Epithelial cell of prostate (primary cell): ENCODE results near the gene TAC1.
"Not testable (repeated sequence)": the region's sequence is repeated elsewhere in the genome, so short reads cannot be mapped to it uniquely, and the experiment has no call there.

Source experiments
- DNase-seq: peaks from one replicate; pipeline ENCODE4 v3.0.0-alpha.2; 2011; ENCODE audit warnings: low read depth, low spot score
- H3K27ac ChIP-seq: fragments of 450-650 bp; 2 replicates; pipeline ENCODE4 v1.5.1; 2017; ENCODE audit warnings: mild to moderate bottlenecking

The TAC1 gene

GRCh38 chr7:97731736-97732564 is at the start of gene TAC1:
TAC1 (plus strand) TSS chr7:97732086; CDS start chr7:97732613, 527 bp downstream.
- no peak within 1 kb of the TSS for H3K27ac ChIP-seq
- no peak for DNase-seq

- DNase-seq = no peak
- H3K27ac ChIP-seq = no peak overlapping the region
Measured at GRCh38 chr7:97685952-97686351, 45.9 kb upstream of the TAC1 start.

GRCh38 chr7:97693586-97693985 is 38.3 kb upstream of the TAC1 start:
- H3K27ac ChIP-seq = no peak overlapping the region
- no peak for DNase-seq

- no peak overlapping the region for H3K27ac ChIP-seq
Measured at GRCh38 chr7:97694355-97694754, 37.5 kb upstream of the TAC1 start.

GRCh38 chr7:97697396-97697795 is 34.5 kb upstream of the TAC1 start:
- H3K27ac ChIP-seq = no peak overlapping the region
- DNase-seq = no peak

More at GRCh38 chr7:97694355-97694754, 37.5 kb upstream of the TAC1 start:
- DNase-seq = no peak

- DNase-seq = no peak
- H3K27ac ChIP-seq = no peak overlapping the region
Measured at GRCh38 chr7:97722386-97722785, 9.5 kb upstream of the TAC1 start.

- no peak for DNase-seq
- no peak overlapping the region for H3K27ac ChIP-seq
Measured at GRCh38 chr7:97732565-97733275, 834 bp downstream of the TAC1 start.

GRCh38 chr7:97733276-97734161 is 1.6 kb downstream of the TAC1 start:
- no peak overlapping the region for H3K27ac ChIP-seq
- DNase-seq = no peak

- H3K27ac ChIP-seq = no peak overlapping the region
- DNase-seq = no peak
Measured at GRCh38 chr7:97734255-97734654, 2.4 kb downstream of the TAC1 start.

- DNase-seq = no peak
- no peak overlapping the region for H3K27ac ChIP-seq
Measured at GRCh38 chr7:97735075-97735474, 3.2 kb downstream of the TAC1 start.

- no peak for DNase-seq
- H3K27ac ChIP-seq = no peak overlapping the region
Measured at GRCh38 chr7:97748482-97748881, 16.6 kb downstream of the TAC1 start.

- no peak for DNase-seq
- no peak overlapping the region for H3K27ac ChIP-seq
Measured at GRCh38 chr7:97751566-97751965, 19.7 kb downstream of the TAC1 start.

GRCh38 chr7:97752215-97752614 is 20.3 kb downstream of the TAC1 start:
- H3K27ac ChIP-seq = no peak overlapping the region
- no peak for DNase-seq

GRCh38 chr7:97757824-97758223 is 25.9 kb downstream of the TAC1 start:
- no peak for DNase-seq
- H3K27ac ChIP-seq = no peak overlapping the region

GRCh38 chr7:97770850-97771249 is 39.0 kb downstream of the TAC1 start:
- no peak for DNase-seq
- no peak overlapping the region for H3K27ac ChIP-seq

GRCh38 chr7:97771576-97771975 is 39.7 kb downstream of the TAC1 start:
- no peak for DNase-seq
- no peak overlapping the region for H3K27ac ChIP-seq

- no peak overlapping the region for H3K27ac ChIP-seq
- no peak for DNase-seq
Measured at GRCh38 chr7:97772045-97772901, 40.4 kb downstream of the TAC1 start.

- not testable (repeated sequence) for DNase-seq, H3K27ac ChIP-seq
Measured at GRCh38 chr7:97786398-97786797, 54.5 kb downstream of the TAC1 start.
